ENCODE results near the gene SPACA6. TPM values are rescaled to one million over a fixed set of nuclear protein-coding genes. Genes with fewer than 3 reads are reported as not detected.
"Not testable (repeated sequence)": the region's sequence is repeated elsewhere in the genome, so short reads cannot be mapped to it uniquely, and the experiment has no call there.

Gene SPACA6
- 5.1 TPM for polyA plus RNA-seq (2013, experiment 1 of 2)
- polyA plus RNA-seq (2013, experiment 2 of 2): 4.2 TPM

GRCh38 chr19:51693260-51693659, at the start of gene SPACA6:
TSS of gene SPACA6 (plus strand) at chr19:51693330. CDS start at chr19:51693527, 197 bp downstream.
- H3K4me3 ChIP-seq (ENCODE audit: low read length): peak within 1 kb of the TSS; percentile 88; the same call in 1 of the 2 replicates
- WGBS: 91% methylated on average over 8 of the region's 8 CpGs
- no peak within 1 kb of the TSS for H3K9ac ChIP-seq (ENCODE audit: low read depth, low read length)
- H3K4me1 ChIP-seq (ENCODE audit: insufficient read depth, low read length): peaks cover 9% of the 10 kb centered on the region; the same call in 1 of the 2 replicates
- peaks cover 24% of the 10 kb centered on the region; the same call in 1 of the 2 replicates for H3K36me3 ChIP-seq (ENCODE audit: insufficient read depth, low read length)
- H3K27ac ChIP-seq (ENCODE audit: low read depth, low read length): no peak within 1 kb of the TSS
- no peaks in the 10 kb centered on the region for H3K27me3 ChIP-seq (ENCODE audit: insufficient read depth, low read length)
- no peaks in the 10 kb centered on the region for H3K9me3 ChIP-seq (ENCODE audit: insufficient read depth, low read depth, low read length)

- H3K27ac ChIP-seq (ENCODE audit: low read depth, low read length): no peak overlapping the region
- no peak overlapping the region for H3K4me3 ChIP-seq (ENCODE audit: low read length)
- H3K9ac ChIP-seq (ENCODE audit: low read depth, low read length): no peak overlapping the region
- 69% methylated on average over 10 of the region's 11 CpGs for WGBS
- H3K27me3 ChIP-seq (ENCODE audit: insufficient read depth, low read length): no peaks in the 10 kb centered on the region
- H3K9me3 ChIP-seq (ENCODE audit: insufficient read depth, low read depth, low read length): no peaks in the 10 kb centered on the region
- no peaks in the 10 kb centered on the region for H3K36me3 ChIP-seq (ENCODE audit: insufficient read depth, low read length)
- H3K4me1 ChIP-seq (ENCODE audit: insufficient read depth, low read length): no peaks in the 10 kb centered on the region
These were observed 48.4 kb upstream of the SPACA6 start for GRCh38 chr19:51644636-51645271.

GRCh38 chr19:51646730-51647129, 46.4 kb upstream of the SPACA6 start, which contains the start of gene SIGLEC14:
TSS of gene SIGLEC14 (minus strand) at chr19:51646825. CDS start at chr19:51646759, 66 bp downstream.
- not testable (repeated sequence) for H3K4me3 ChIP-seq (ENCODE audit: low read length); H3K27me3 ChIP-seq (ENCODE audit: insufficient read depth, low read length)
- WGBS: 87% methylated on average over 6 of the region's 10 CpGs

GRCh38 chr19:51647318-51647717, 45.8 kb upstream of the SPACA6 start:
- Histone ChIP-seq H3K4me3 (ENCODE audit: low read length) (no peak overlapping the region), H3K9me3 (ENCODE audit: insufficient read depth, low read depth, low read length) (no peaks in the 10 kb centered on the region), H3K4me1 (ENCODE audit: insufficient read depth, low read length) (no peaks in the 10 kb centered on the region), H3K27ac (ENCODE audit: low read depth, low read length) (no peak overlapping the region), H3K36me3 (ENCODE audit: insufficient read depth, low read length) (no peaks in the 10 kb centered on the region), H3K9ac (ENCODE audit: low read depth, low read length) (no peak overlapping the region), H3K27me3 (ENCODE audit: insufficient read depth, low read length) (no peaks in the 10 kb centered on the region)
- 88% methylated on average over 5 of the region's 6 CpGs for WGBS

More at GRCh38 chr19:51646730-51647129, 46.4 kb upstream of the SPACA6 start, which contains the start of gene SIGLEC14:
- H3K36me3 ChIP-seq (ENCODE audit: insufficient read depth, low read length); H3K4me1 ChIP-seq (ENCODE audit: insufficient read depth, low read length); H3K9ac ChIP-seq (ENCODE audit: low read depth, low read length); H3K9me3 ChIP-seq (ENCODE audit: insufficient read depth, low read depth, low read length); H3K27ac ChIP-seq (ENCODE audit: low read depth, low read length): not testable (repeated sequence)

GRCh38 chr19:51651216-51651846, 41.8 kb upstream of the SPACA6 start:
- Histone ChIP-seq H3K4me3 (ENCODE audit: low read length) (no peak overlapping the region), H3K27ac (ENCODE audit: low read depth, low read length) (no peak overlapping the region), H3K36me3 (ENCODE audit: insufficient read depth, low read length) (no peaks in the 10 kb centered on the region), H3K27me3 (ENCODE audit: insufficient read depth, low read length) (0 out of 2 replicates have a peak, but pooled peaks cover 3% of the 10 kb centered on the region), H3K9me3 (ENCODE audit: insufficient read depth, low read depth, low read length) (no peaks in the 10 kb centered on the region), H3K9ac (ENCODE audit: low read depth, low read length) (no peak overlapping the region), H3K4me1 (ENCODE audit: insufficient read depth, low read length) (no peaks in the 10 kb centered on the region)
- WGBS: 75% methylated on average over 7 of the region's 7 CpGs

- Histone ChIP-seq H3K9me3 (ENCODE audit: insufficient read depth, low read depth, low read length) (no peaks in the 10 kb centered on the region), H3K4me3 (ENCODE audit: low read length) (no peak overlapping the region), H3K9ac (ENCODE audit: low read depth, low read length) (no peak overlapping the region), H3K4me1 (ENCODE audit: insufficient read depth, low read length) (no peaks in the 10 kb centered on the region), H3K36me3 (ENCODE audit: insufficient read depth, low read length) (no peaks in the 10 kb centered on the region), H3K27ac (ENCODE audit: low read depth, low read length) (no peak overlapping the region), H3K27me3 (ENCODE audit: insufficient read depth, low read length) (0 out of 2 replicates have a peak, but pooled peaks cover 3% of the 10 kb centered on the region)
- WGBS: 67% methylated on average over 4 of the region's 4 CpGs
These were observed 40.9 kb upstream of the SPACA6 start for GRCh38 chr19:51652266-51652665.

- Histone ChIP-seq H3K27ac (ENCODE audit: low read depth, low read length) (no peak overlapping the region), H3K36me3 (ENCODE audit: insufficient read depth, low read length) (no peaks in the 10 kb centered on the region), H3K9ac (ENCODE audit: low read depth, low read length) (no peak overlapping the region), H3K4me3 (ENCODE audit: low read length) (no peak overlapping the region), H3K27me3 (ENCODE audit: insufficient read depth, low read length) (0 out of 2 replicates have a peak, but pooled peaks cover 3% of the 10 kb centered on the region), H3K9me3 (ENCODE audit: insufficient read depth, low read depth, low read length) (no peaks in the 10 kb centered on the region), H3K4me1 (ENCODE audit: insufficient read depth, low read length) (no peaks in the 10 kb centered on the region)
- WGBS: 76% methylated on average over 2 of the region's 2 CpGs
These were observed 40.0 kb upstream of the SPACA6 start for GRCh38 chr19:51653162-51653561.

- no peak overlapping the region for H3K27ac ChIP-seq (ENCODE audit: low read depth, low read length)
- H3K9me3 ChIP-seq (ENCODE audit: insufficient read depth, low read depth, low read length): no peaks in the 10 kb centered on the region
- no peaks in the 10 kb centered on the region for H3K4me1 ChIP-seq (ENCODE audit: insufficient read depth, low read length)
- H3K4me3 ChIP-seq (ENCODE audit: low read length): no peak overlapping the region
- no peak overlapping the region for H3K9ac ChIP-seq (ENCODE audit: low read depth, low read length)
- WGBS: 75% methylated on average over 4 of the region's 4 CpGs
- no peaks in the 10 kb centered on the region for H3K36me3 ChIP-seq (ENCODE audit: insufficient read depth, low read length)
- 0 out of 2 replicates have a peak, but pooled peaks cover 6% of the 10 kb centered on the region for H3K27me3 ChIP-seq (ENCODE audit: insufficient read depth, low read length)
These were observed 38.3 kb upstream of the SPACA6 start for GRCh38 chr19:51654783-51655182.

- Histone ChIP-seq H3K4me3 (ENCODE audit: low read length) (no peak overlapping the region), H3K27ac (ENCODE audit: low read depth, low read length) (no peak overlapping the region), H3K36me3 (ENCODE audit: insufficient read depth, low read length) (no peaks in the 10 kb centered on the region), H3K9me3 (ENCODE audit: insufficient read depth, low read depth, low read length) (no peaks in the 10 kb centered on the region), H3K9ac (ENCODE audit: low read depth, low read length) (no peak overlapping the region), H3K27me3 (ENCODE audit: insufficient read depth, low read length) (peaks cover 6% of the 10 kb centered on the region; the same call in 1 of the 2 replicates), H3K4me1 (ENCODE audit: insufficient read depth, low read length) (no peaks in the 10 kb centered on the region)
- WGBS: 20% methylated on average over 9 of the region's 10 CpGs
These were observed 32.0 kb upstream of the SPACA6 start for GRCh38 chr19:51660975-51661600.

GRCh38 chr19:51663650-51664049, 29.5 kb upstream of the SPACA6 start:
- Histone ChIP-seq H3K27me3 (ENCODE audit: insufficient read depth, low read length) (peaks cover 9% of the 10 kb centered on the region; the same call in 1 of the 2 replicates), H3K4me3 (ENCODE audit: low read length) (no peak overlapping the region), H3K4me1 (ENCODE audit: insufficient read depth, low read length) (no peaks in the 10 kb centered on the region), H3K9ac (ENCODE audit: low read depth, low read length) (no peak overlapping the region), H3K36me3 (ENCODE audit: insufficient read depth, low read length) (no peaks in the 10 kb centered on the region), H3K9me3 (ENCODE audit: insufficient read depth, low read depth, low read length) (no peaks in the 10 kb centered on the region), H3K27ac (ENCODE audit: low read depth, low read length) (no peak overlapping the region)
- 73% methylated on average over 3 of the region's 3 CpGs for WGBS

GRCh38 chr19:51664131-51664530, 29.0 kb upstream of the SPACA6 start:
- no peaks in the 10 kb centered on the region for H3K36me3 ChIP-seq (ENCODE audit: insufficient read depth, low read length)
- 44% methylated on average over 1 of the region's 1 CpG for WGBS
- H3K27me3 ChIP-seq (ENCODE audit: insufficient read depth, low read length): peaks cover 9% of the 10 kb centered on the region; the same call in 1 of the 2 replicates
- H3K4me3 ChIP-seq (ENCODE audit: low read length): no peak overlapping the region
- no peaks in the 10 kb centered on the region for H3K4me1 ChIP-seq (ENCODE audit: insufficient read depth, low read length)
- no peak overlapping the region for H3K27ac ChIP-seq (ENCODE audit: low read depth, low read length)
- H3K9me3 ChIP-seq (ENCODE audit: insufficient read depth, low read depth, low read length): no peaks in the 10 kb centered on the region
- H3K9ac ChIP-seq (ENCODE audit: low read depth, low read length): no peak overlapping the region

Data from HUES64 (cell line).